Stimulated activated CD4-positive, alpha-beta T cell treated with anti-CD3 and anti-CD28 coated beads, Interleukin-1b, Interleukin-23, amount 100 ng/mL, for 4 hours (primary cell): ENCODE measurements around the gene WDR59.
"Not testable (repeated sequence)": the region's sequence is repeated elsewhere in the genome, so short reads cannot be mapped to it uniquely, and the experiment has no call there.

Experiments
- DNase-seq, 2 donors: peaks; one replicate each; pipeline ENCODE4 v3.0.0-alpha.2; 2020; ENCODE audit warnings: low read depth in 2 of 2

The WDR59 gene

DNA sequence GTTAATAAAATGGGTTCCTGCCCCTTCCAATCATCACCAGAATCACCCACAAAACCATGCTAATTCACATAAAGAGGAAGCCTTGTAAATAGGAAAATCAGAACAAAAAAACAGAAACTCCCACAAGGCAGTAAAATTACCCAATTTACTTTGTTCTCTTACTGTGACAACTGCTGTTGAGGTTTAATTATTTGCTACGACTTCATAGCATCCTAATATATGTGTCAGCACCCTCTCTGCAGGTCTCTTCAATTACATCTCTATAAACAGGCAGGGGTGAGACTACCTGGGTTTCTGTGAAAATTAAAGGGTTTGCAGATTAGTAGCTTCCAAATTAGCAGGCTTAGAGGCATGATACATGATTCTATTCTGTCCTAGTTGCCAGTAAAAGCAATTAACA lies 2.7 kb downstream of the WDR59 start:
- DNase-seq = no peak

- no peak for DNase-seq
Measured at GRCh38 chr16:74975591-74975990, 9.3 kb downstream of the WDR59 start.

DNA sequence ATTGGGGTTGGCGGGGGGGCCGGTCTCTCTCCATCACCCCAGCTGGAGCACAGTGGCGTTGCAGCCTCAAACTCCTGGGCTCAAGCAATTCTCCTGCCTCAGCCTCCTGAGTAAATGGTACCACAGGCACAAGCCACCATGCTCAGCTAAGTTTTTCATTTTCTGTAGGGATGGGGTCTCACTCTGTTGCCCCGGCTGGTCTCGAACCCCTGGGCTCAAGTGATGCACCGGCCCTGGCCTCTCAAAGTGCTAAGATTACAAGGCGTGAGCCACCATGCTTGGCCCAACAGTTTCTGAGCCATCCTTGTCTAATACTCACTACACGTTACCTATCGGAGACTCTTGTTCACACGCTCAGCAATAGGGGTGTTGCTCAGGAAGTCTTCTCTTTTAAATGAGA lies 11.6 kb downstream of the WDR59 start:
- no peak for DNase-seq

GRCh38 chr16:74954763-74955162 lies 30.2 kb downstream of the WDR59 start:
- DNase-seq = no peak

DNA sequence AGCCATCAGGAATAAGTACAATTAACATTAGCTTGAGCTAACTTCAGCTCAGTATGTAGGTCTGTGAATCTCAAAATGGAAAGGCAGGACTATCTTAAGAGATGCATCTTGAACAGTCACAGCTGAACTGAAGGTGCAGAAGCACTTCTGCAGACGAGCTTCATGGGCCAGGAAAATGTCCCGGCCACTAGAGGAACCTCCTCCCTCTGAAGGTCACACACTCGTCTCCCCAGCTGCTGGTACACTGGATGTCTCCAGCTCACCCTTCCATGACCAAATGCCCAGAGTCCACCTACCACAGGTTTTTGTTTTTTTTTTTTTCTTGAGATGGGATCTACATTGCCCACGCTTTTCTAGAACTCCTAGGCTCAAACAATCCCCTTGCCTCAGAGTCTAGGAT lies 33.2 kb downstream of the WDR59 start:
- DNase-seq = no peak

DNA sequence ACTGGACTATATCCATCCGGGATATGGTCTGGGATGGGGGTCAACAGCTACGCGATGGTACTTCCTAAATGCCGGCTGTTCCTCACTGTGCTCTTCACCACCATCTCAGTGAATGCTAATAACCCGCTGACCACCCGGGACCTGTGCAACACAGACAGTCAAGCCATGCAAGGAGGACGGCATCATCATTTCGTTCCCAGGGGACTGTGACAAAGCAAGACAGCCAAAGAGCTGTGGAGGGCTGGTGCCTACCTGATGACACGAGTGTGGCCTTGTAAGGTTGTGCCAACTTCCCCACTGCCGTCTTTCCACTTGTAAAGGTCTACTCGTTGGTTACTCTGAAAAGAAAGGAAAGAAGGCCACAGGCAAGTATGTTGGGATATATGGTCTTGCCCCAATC lies 33.7 kb downstream of the WDR59 start:
- no peak for DNase-seq

- no peak for DNase-seq
Measured at GRCh38 chr16:74950511-74950910, 34.4 kb downstream of the WDR59 start.

DNA sequence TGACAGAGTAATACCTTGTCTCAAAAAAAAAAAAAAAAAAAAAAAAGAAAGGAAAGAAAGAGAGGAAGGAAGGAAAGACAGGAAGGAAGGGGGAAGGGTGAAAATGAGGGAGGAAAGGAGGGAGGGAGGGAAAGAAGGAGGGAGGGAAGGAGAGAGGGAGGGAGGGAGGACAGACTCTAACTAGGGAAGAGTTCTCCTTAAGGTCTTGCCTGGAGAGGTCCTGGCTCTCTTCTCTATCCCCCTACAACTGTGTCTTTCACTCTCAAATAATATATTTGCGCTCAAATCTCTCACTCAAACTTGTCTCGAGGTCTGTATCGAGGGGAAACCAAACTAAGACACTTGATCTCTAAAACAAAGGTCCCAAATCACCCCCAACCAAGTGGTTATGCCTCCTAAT lies 35.6 kb downstream of the WDR59 start:
- DNase-seq = no peak

- DNase-seq = no peak
Measured at GRCh38 chr16:74944466-74944865, 40.5 kb downstream of the WDR59 start.

GRCh38 chr16:74942977-74943918 lies 41.7 kb downstream of the WDR59 start:
- no peak for DNase-seq

- no peak for DNase-seq
Measured at GRCh38 chr16:74942566-74942965, 42.4 kb downstream of the WDR59 start.

- DNase-seq = no peak
Measured at GRCh38 chr16:74939688-74940087, 45.2 kb downstream of the WDR59 start.

DNA sequence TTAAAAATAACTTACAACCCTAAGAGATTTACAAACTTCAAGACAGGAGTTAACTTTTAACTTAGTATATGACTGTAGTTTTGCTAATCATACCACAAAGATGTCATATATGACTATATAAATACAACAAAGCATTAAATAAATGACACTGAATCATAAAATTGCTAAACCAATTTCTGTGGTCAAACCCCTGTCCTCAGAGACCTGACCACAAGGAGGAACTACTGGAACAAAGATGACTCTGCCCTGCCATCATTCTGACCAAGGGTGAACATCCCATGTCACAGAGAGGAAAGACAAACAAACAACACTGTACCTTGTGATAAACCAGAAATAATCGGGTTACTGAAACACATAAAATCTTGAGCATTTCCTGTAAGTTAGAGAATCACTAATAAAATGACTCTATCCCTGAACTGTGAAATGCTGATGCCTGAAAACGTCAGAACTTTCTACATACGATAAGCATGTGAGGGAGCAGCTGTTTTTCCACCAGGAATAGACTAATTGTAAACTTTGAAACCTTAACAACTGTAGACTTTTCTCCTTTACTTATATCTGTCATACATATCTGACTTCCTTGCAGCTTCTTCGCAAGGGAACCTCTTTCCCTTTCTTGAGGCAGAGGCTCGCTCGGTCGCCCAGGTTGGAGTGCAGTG lies 47.9 kb downstream of the WDR59 start:
- DNase-seq = no peak

GRCh38 chr16:74931445-74931844 lies 53.5 kb downstream of the WDR59 start:
- DNase-seq = no peak

DNA sequence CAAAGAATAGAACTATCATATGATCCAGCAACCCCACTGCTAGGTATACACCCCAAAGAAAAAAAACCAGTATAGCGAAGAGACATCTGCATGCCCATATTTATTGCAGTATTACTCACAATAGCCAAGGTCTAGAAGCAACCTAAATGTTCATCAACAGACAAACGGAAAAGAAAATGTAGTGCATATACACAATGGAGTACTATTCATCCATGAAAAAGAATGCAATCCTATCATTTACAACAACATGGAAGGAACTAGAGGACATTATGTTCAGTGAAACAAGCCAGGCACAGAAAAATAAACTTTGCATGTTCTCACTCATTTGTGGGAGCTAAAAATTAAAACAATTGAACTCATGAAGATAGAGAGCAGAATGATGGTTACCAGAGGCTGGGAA lies 55.3 kb downstream of the WDR59 start:
- DNase-seq = no peak

- no peak for DNase-seq
Measured at GRCh38 chr16:74926805-74927204, 58.1 kb downstream of the WDR59 start.

GRCh38 chr16:74923766-74924460 lies 61.0 kb downstream of the WDR59 start:
- no peak for DNase-seq

- DNase-seq = no peak
Measured at GRCh38 chr16:74922150-74923138, 62.5 kb downstream of the WDR59 start.

DNA sequence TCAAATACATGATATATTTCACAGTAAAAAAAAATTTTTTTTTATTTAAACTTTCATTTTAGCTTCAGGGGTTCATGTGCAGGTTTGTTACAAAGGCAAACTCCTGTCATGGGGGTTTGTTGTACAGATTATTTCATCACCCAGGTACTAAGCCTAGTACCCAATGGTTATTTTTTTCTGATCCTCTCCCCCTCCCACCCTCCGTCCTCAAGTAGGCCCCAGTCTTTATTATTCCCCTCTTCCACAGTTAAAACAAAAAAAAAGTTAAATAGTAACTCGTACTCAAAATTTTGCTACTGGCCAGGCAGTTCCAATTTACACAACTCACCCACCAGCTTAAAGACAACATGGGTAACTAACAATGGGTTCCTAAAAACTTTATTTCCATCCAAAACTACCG lies 63.9 kb downstream of the WDR59 start:
- no peak for DNase-seq

DNA sequence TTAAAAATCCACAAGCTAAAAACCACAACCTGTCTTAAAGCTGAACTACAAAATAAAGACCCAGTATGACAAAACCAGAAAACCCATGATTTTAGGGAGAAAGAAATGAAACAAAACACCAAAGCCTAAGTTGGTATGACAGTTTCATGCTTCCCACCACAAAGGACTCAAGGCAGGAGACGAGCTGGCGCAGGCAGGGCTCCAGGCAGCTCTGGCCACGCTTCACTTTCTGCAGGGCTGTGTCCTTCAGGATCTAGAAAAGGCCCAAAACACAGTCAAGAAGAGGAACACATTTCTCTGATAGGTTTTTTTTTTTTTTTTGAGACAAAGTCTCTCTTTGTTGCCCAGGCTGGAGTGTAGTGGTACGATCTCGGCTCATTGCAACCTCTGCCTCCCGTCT lies 75.3 kb downstream of the WDR59 start:
- DNase-seq = no peak

GRCh38 chr16:74908759-74909158 lies 76.2 kb downstream of the WDR59 start:
- not testable (repeated sequence) for DNase-seq
